GM12891 (cell line): ENCODE measurements around the gene CYB5R3.
"Not testable (repeated sequence)": the region's sequence is repeated elsewhere in the genome, so short reads cannot be mapped to it uniquely, and the experiment has no call there.

Source experiments
- PAX5 ChIP-seq: IDR thresholded peaks from 2 replicates; pipeline ENCODE4 v1.6.1; 2011; ENCODE audit warnings: low read length, moderate library complexity, mild to moderate bottlenecking; ENCODE audit not compliant: insufficient read depth, severe bottlenecking
- POLR2A ChIP-seq: IDR thresholded peaks from 2 replicates; pipeline ENCODE4 v1.6.1; 2011; ENCODE audit warnings: low read depth, low read length, control low read depth
- POLR2AphosphoS5 ChIP-seq: IDR thresholded peaks from 2 replicates; pipeline ENCODE4 v1.6.1; 2011; ENCODE audit warnings: low read depth, low read length, control low read depth
- TAF1 ChIP-seq: IDR thresholded peaks from 2 replicates; pipeline ENCODE4 v1.6.1; 2011; ENCODE audit warnings: low read depth, low read length, control low read depth

DNA sequence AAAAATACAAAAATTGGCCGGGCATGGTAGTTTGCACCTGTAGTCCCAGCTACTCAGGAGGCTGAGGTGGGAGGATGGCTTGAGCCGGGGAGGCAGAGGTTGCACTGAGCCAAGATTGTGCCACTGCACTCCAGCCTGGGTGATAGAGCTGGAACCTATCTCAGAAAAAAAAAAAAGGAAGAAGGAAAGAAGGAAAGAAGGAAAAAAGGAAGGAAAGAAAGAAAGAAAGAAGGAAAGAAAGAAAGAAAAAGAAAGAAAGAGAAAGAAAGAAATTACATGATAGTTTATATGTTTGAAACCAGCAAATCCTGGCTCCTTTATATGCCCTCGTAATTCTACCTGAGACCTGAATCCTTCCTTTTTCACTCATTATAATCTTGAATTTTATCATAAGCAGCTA lies 17.2 kb upstream of the CYB5R3 start:
- TF ChIP-seq POLR2A, TAF1, POLR2AphosphoS5, PAX5: not testable (repeated sequence)
